Measurements from ENCODE around the gene GPANK1. TPM values are rescaled to one million over a fixed set of nuclear protein-coding genes. Genes with fewer than 3 reads are reported as not detected.
A peak's percentile ranks its signal among the peaks of the same experiment; 100 is the strongest.

The GPANK1 gene
- total and polyA plus RNA-seq, 9 of the 15 experiments (the other 6 are each of a cell fraction or from before 2014, with no cell fraction given), result 32.2 to 111 (median 46.3) TPM

DNA sequence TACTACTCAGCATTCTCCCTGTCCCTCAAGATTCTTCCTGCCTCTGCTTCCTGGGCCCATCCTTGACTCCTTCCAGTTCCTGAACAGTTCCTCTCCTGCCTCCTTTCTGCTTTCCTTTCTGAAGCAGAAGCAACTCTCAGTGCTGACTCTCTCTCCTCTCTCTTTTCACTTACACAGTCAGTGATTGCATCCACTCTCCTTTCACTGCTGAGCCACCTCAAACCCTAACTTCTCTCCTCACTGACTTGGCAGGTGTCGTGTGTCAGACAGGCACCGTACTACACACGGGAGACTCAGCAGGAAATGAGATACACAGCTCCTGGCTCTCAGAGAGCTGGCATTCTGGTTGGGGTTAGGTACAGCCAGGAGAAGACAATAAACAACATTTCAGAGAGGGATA lies 32.8 kb upstream of the GPANK1 start:
- H3K4me3 ChIP-seq, result no peak overlapping the region
- H3K9me1 ChIP-seq (ENCODE audit: control insufficient read depth, insufficient read depth, low read length), result peaks cover 5% of the 10 kb centered on the region
- no TSS peak for BruUV-seq (replicated peaks)
- DNase-seq (ENCODE audit: extremely low read depth in 1 of 4, low spot score in 3 of 4) (no peak), FAIRE-seq (no peak), ATAC-seq (no peak)
- H2AFZ ChIP-seq (ENCODE audit: low read depth, low read length), result no peak overlapping the region
- H3K4me1 ChIP-seq (replicated peaks in 1 of 2; ENCODE audit: control insufficient read depth in 2 of 2, insufficient read depth in 2 of 2, low read length in 2 of 2), result peaks cover 16 to 17% of the 10 kb centered on the region in 2 experiments
- H3K4me2 ChIP-seq (ENCODE audit: insufficient read depth, low read length), result no peak overlapping the region
- H3K79me2 ChIP-seq (ENCODE audit: control insufficient read depth, insufficient read depth, low read length), result peaks cover 45% of the 10 kb centered on the region
- in situ Hi-C loops (cut with MboI), result no loop called here
- H3K27me3 ChIP-seq (ENCODE audit: control insufficient read depth in 2 of 2, insufficient read depth in 2 of 2, low read length in 2 of 2), result no peaks in the 10 kb centered on the region
- 54% methylated on average over 3 of the region's 3 CpGs for WGBS (ENCODE audit: insufficient coverage, low coverage, missing lambda C conversion rate)
- H3K9me3 ChIP-seq (replicated peaks; ENCODE audit: control insufficient read depth, insufficient read depth, low read depth, low read length), result no peaks in the 10 kb centered on the region
- peak overlapping the region in 1 of 2 experiments; percentile 24; a peak in 1 of 4 replicates for H3K9ac ChIP-seq (ENCODE audit: insufficient read depth in 1 of 2, low read depth in 2 of 2, low read length in 2 of 2)
- H4K20me1 ChIP-seq (replicated peaks; ENCODE audit: control insufficient read depth, insufficient read depth, low read length), result no peaks in the 10 kb centered on the region; the same call in 1 of the 2 replicates
- CTCF ChIA-PET (ENCODE audit: low intra/inter-chr PET ratio), result interaction anchor here (0.7 kb wide), 1 partner anchor 331 kb away, joined by 3 read pairs; no protein-coding TSS in a partner anchor
- H3K27ac ChIP-seq (ENCODE audit: extremely low read depth, low read depth, low read length), result peak overlapping the region; percentile 12; the same call in 1 of the 3 replicates
- intact Hi-C loops (cut with micrococcal nuclease), result no loop called here
- POLR2A ChIA-PET, result interaction anchor here (0.8 to 1.3 kb wide), 5 partner anchors 13 to 72 kb away, joined by 3 to 5 read pairs (median 3); partner anchors contain the start of genes BAG6 and MPIG6B
- H3K36me3 ChIP-seq (ENCODE audit: control insufficient read depth, insufficient read depth, low read length), result peaks cover 83% of the 10 kb centered on the region
- 0 out of 4 replicates have a peak, but pooled peaks of 1 of the 2 experiments have one; percentile 12 for TF ChIP-seq SIX5 (IDR thresholded peaks at IDR 0.05; ENCODE audit: borderline replicate concordance in 1 of 2, insufficient read depth in 1 of 2, low read depth in 1 of 2, low read length in 2 of 2)
- TF ChIP-seq GABPB2 (CRISPR knock-in tag; conservative IDR thresholded peaks at IDR 0.05), result no peak
- no peak for TF ChIP-seq YBX1 (IDR thresholded peaks at IDR 0.05)
- TF ChIP-seq, protein P1, sequence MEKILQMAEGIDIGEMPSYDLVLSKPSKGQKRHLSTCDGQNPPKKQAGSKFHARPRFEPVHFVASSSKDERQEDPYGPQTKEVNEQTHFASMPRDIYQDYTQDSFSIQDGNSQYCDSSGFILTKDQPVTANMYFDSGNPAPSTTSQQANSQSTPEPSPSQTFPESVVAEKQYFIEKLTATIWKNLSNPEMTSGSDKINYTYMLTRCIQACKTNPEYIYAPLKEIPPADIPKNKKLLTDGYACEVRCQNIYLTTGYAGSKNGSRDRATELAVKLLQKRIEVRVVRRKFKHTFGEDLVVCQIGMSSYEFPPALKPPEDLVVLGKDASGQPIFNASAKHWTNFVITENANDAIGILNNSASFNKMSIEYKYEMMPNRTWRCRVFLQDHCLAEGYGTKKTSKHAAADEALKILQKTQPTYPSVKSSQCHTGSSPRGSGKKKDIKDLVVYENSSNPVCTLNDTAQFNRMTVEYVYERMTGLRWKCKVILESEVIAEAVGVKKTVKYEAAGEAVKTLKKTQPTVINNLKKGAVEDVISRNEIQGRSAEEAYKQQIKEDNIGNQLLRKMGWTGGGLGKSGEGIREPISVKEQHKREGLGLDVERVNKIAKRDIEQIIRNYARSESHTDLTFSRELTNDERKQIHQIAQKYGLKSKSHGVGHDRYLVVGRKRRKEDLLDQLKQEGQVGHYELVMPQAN (IDR thresholded peaks at IDR 0.05; ENCODE audit: borderline replicate concordance), result peak; percentile 27; the same call in 1 of the 2 replicates
- TF ChIP-seq EHMT2 (IDR thresholded peaks at IDR 0.05), result 0 out of 2 replicates have a peak, but pooled peaks have one; percentile 22
- TF ChIP-seq, protein P2, sequence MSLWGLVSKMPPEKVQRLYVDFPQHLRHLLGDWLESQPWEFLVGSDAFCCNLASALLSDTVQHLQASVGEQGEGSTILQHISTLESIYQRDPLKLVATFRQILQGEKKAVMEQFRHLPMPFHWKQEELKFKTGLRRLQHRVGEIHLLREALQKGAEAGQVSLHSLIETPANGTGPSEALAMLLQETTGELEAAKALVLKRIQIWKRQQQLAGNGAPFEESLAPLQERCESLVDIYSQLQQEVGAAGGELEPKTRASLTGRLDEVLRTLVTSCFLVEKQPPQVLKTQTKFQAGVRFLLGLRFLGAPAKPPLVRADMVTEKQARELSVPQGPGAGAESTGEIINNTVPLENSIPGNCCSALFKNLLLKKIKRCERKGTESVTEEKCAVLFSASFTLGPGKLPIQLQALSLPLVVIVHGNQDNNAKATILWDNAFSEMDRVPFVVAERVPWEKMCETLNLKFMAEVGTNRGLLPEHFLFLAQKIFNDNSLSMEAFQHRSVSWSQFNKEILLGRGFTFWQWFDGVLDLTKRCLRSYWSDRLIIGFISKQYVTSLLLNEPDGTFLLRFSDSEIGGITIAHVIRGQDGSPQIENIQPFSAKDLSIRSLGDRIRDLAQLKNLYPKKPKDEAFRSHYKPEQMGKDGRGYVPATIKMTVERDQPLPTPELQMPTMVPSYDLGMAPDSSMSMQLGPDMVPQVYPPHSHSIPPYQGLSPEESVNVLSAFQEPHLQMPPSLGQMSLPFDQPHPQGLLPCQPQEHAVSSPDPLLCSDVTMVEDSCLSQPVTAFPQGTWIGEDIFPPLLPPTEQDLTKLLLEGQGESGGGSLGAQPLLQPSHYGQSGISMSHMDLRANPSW (CRISPR knock-in tag; IDR thresholded peaks at IDR 0.05), result peak; percentile 87; the same call in 1 of the 2 replicates
- 0 out of 2 replicates have a peak, but pooled peaks have one; percentile 36 for TF ChIP-seq POLR2AphosphoS2 (IDR thresholded peaks at IDR 0.05; ENCODE audit: low read length)
- peak; percentile 58; the same call in 1 of the 2 replicates for TF ChIP-seq SMARCA5 (IDR thresholded peaks at IDR 0.05)
- TF ChIP-seq LARP7 (IDR thresholded peaks at IDR 0.05), result 0 out of 2 replicates have a peak, but pooled peaks have one; percentile 36
- TF ChIP-seq, protein P3, sequence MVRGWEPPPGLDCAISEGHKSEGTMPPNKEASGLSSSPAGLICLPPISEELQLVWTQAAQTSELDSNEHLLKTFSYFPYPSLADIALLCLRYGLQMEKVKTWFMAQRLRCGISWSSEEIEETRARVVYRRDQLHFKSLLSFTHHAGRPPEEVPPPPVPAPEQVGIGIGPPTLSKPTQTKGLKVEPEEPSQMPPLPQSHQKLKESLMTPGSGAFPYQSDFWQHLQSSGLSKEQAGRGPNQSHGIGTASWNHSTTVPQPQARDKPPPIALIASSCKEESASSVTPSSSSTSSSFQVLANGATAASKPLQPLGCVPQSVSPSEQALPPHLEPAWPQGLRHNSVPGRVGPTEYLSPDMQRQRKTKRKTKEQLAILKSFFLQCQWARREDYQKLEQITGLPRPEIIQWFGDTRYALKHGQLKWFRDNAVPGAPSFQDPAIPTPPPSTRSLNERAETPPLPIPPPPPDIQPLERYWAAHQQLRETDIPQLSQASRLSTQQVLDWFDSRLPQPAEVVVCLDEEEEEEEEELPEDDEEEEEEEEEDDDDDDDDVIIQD (CRISPR knock-in tag; IDR thresholded peaks at IDR 0.05), result no peak
- TF ChIP-seq, protein P4, sequence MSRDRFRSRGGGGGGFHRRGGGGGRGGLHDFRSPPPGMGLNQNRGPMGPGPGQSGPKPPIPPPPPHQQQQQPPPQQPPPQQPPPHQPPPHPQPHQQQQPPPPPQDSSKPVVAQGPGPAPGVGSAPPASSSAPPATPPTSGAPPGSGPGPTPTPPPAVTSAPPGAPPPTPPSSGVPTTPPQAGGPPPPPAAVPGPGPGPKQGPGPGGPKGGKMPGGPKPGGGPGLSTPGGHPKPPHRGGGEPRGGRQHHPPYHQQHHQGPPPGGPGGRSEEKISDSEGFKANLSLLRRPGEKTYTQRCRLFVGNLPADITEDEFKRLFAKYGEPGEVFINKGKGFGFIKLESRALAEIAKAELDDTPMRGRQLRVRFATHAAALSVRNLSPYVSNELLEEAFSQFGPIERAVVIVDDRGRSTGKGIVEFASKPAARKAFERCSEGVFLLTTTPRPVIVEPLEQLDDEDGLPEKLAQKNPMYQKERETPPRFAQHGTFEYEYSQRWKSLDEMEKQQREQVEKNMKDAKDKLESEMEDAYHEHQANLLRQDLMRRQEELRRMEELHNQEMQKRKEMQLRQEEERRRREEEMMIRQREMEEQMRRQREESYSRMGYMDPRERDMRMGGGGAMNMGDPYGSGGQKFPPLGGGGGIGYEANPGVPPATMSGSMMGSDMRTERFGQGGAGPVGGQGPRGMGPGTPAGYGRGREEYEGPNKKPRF (IDR thresholded peaks at IDR 0.05; ENCODE audit: low read depth, low read length), result no peak
- TF ChIP-seq ZC3H11A (IDR thresholded peaks at IDR 0.05; ENCODE audit: low read depth, low read length), result no peak
